IPS-15b (cell line): Measurements from ENCODE around the gene SEC14L6.
"Not testable (repeated sequence)": the region's sequence is repeated elsewhere in the genome, so short reads cannot be mapped to it uniquely, and the experiment has no call there.

ENCODE experiments used
- H3K27me3 ChIP-seq: one replicate; pipeline ENCODE4 v1.6.1; 2013; ENCODE audit warnings: low read length; ENCODE audit not compliant: control insufficient read depth, insufficient read depth
- H3K36me3 ChIP-seq: one replicate; pipeline ENCODE4 v1.6.1; 2013; ENCODE audit warnings: low read length; ENCODE audit not compliant: control insufficient read depth, insufficient read depth
- H3K4me1 ChIP-seq: one replicate; pipeline ENCODE4 v1.6.1; 2013; ENCODE audit warnings: mild to moderate bottlenecking, low read length; ENCODE audit not compliant: control insufficient read depth, insufficient read depth
- H3K4me3 ChIP-seq: one replicate; pipeline ENCODE4 v1.5.1; 2013; ENCODE audit warnings: low read depth, low read length
- H3K9ac ChIP-seq: one replicate; pipeline ENCODE4 v1.6.1; 2013; ENCODE audit warnings: low read depth, mild to moderate bottlenecking, low read length
- H3K9me3 ChIP-seq: one replicate; pipeline ENCODE4 v1.6.1; 2013; ENCODE audit warnings: mild to moderate bottlenecking, low read length; ENCODE audit not compliant: control insufficient read depth, insufficient read depth

SEC14L6 gene

DNA sequence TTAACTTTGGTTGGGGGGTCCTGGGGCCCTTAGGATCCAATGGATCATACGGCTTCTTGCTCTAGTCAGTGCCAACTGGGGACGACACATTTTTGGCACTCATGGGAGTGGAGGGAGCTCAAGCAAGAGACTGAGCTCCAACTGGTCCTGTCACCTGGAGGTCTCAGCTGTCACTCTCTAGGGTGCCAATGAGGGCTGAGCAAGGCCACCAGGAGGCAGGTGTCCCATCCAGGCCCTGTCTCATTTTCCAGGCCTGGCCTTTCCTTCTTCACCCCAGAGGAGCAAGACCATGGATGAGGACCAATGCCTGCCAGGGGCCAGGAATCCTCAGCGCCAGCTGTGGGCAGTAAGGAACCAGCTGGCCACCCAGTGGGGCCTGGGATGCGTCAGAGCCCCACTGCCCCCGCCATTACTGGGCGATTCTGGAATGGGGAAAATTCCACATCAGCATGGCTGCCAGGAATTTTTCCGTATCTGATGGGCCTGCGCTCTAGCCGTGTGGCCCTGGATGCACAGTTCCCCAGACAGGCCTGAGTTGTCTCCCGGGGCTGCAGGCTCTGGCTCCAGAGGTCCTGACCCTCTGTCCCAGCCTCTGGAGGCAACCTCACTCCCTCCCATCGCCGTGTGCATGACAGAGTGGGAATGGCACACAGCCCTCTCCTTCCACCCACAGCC lies 28.6 kb upstream of the SEC14L6 start:
- Histone ChIP-seq H3K4me3 (peak overlapping the region; percentile 52), H3K9ac (no peak overlapping the region)

DNA sequence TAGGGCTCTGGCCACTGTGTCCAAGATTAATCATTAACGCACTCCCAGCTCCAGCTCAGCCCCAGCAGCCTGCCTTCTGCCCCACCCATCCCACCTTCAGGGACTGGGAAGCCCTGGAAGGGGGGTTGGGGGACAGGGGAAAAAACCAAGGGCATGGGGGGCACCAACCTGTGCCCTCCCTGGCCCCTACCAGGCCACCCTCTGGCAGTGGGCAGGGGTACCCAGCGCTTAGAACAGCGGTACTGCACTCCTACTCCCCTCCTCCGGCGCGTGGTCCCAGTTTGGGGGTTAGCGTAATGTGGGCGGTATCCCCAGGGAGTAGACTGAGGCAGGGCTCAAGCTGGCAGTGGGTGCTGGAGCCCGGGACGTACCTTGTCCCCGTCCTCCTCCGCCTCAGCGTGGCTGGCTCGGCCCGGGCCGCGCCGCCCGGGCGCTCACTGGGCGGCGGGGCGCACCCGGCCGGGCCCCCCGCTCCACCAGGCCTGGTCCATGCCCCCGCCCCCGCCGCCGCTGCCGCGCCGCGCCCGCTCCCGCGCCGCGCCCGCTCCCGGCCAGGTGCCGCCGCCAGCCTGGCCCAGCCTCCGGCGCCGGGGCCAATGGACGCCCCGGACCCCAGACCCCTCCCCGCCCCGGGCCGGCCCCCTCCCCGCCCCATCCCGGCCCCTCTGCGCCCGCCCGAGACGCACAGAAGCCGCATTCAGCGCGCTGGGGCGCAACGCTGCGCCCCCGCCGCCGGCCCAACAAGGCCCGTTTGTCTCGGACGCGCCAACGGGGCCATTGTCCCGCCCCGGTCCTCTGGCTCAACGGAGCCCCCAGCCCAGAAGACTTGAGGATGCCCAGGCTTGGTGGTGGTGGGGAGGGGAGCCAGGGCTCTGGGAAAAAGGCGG lies 27.8 kb upstream of the SEC14L6 start, which contains the start of gene GAL3ST1:
TSS of gene GAL3ST1 (minus strand) at position 571 of the 887 bp plus-strand sequence. CDS start 17,273 bp downstream, outside the sequence.
- no peaks in the 10 kb centered on the region for H3K27me3 ChIP-seq
- peak within 1 kb of the TSS; percentile 60 for H3K4me3 ChIP-seq
- peaks cover 2% of the 10 kb centered on the region for H3K4me1 ChIP-seq
- H3K9me3 ChIP-seq, result no peaks in the 10 kb centered on the region
- peaks cover 32% of the 10 kb centered on the region for H3K36me3 ChIP-seq
- H3K9ac ChIP-seq, result no peak within 1 kb of the TSS

More for the DNA sequence above, 28.6 kb upstream of the SEC14L6 start:
- Histone ChIP-seq H3K9me3 (no peaks in the 10 kb centered on the region), H3K4me1 (peaks cover 2% of the 10 kb centered on the region), H3K36me3 (peaks cover 40% of the 10 kb centered on the region), H3K27me3 (no peaks in the 10 kb centered on the region)

DNA sequence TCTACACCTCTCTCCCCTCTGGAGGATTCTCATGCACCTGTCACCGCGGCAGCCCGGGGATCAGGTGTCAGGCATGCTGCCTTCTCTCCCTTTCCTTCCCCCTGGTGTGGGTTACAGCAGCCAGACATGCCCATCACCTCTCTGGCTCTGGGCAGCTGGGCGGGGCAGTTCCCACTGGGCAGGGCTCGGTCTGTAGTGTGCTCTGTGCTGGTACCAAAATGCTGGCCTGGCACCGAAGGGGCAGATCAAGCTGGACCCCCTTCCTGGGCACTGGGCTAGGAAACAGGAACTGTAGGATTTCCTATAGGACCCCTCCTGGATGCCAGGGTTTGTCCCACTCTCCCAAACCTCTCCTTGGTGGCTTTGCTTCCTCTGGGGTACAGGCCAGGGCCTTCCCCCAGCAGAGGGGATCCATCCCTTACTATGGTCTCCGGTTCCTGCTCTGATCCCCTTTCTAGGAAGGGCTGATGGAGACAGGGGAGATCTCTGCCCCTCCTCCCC lies 27.1 kb upstream of the SEC14L6 start:
- Histone ChIP-seq H3K4me1 (peaks cover 2% of the 10 kb centered on the region), H3K36me3 (peaks cover 25% of the 10 kb centered on the region), H3K9me3 (no peaks in the 10 kb centered on the region), H3K4me3 (peak overlapping the region; percentile 60), H3K27me3 (no peaks in the 10 kb centered on the region), H3K9ac (no peak overlapping the region)

DNA sequence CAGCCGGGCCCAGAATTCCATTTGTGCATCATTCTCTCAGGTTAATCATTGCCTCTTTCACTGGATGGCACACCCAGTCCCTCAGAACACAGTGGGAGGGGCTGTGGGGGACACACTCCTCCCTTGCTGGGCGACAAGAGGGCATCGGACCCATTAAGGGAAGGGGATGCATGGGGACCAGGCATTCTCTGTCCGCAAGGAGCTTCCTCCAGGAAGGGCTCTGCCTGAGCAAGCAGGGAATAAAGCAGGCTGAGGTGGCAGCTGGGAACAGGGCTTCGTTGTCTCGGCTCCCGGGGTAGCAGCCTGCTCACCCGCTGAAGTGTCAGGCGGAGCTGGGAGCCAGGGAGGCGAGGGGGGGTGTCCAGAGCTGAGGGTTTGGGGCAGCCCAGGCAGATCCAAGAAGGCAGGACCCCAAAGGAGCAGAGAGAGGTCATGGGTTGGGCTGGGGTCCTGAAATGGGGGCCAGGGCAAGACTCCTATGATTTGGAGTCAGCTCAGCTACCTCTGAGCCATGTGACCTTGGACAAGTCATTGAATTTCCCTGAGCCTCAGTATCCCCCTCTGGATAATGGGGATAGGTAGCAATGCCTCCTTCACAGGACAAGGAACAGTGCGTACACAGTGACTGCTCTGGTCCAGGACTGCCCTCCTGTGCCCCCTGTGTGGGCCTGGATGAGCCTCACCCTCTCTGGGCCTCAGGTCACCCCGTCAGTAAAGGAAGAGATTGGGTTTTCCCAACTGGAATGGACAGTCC lies 26.5 kb upstream of the SEC14L6 start:
- Histone ChIP-seq H3K9me3 (no peaks in the 10 kb centered on the region), H3K4me3 (no peak overlapping the region), H3K27me3 (no peaks in the 10 kb centered on the region), H3K9ac (no peak overlapping the region), H3K4me1 (peaks cover 2% of the 10 kb centered on the region), H3K36me3 (peaks cover 19% of the 10 kb centered on the region)

DNA sequence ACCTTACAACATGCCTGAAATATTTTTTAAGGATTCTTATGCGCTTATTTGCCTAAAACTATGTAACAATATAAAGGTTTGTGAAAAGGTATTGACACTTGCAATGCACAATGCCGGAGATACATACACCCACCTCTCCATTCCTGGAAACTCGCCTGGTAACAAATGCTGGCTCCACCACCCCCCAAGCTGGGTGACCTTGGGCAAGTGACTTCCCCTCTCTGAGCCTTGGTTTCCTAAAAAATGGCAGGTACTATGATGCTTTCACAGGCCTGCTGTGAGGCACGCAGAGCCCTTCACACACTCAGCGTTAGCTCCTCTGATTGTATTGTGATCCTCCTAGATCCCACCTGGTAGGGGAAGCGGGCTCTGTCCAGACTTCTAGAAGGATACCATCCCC lies 25.7 kb upstream of the SEC14L6 start:
- Histone ChIP-seq H3K9me3 (no peaks in the 10 kb centered on the region), H3K4me3 (no peak overlapping the region), H3K36me3 (peaks cover 15% of the 10 kb centered on the region), H3K9ac (no peak overlapping the region), H3K4me1 (peaks cover 2% of the 10 kb centered on the region), H3K27me3 (no peaks in the 10 kb centered on the region)

DNA sequence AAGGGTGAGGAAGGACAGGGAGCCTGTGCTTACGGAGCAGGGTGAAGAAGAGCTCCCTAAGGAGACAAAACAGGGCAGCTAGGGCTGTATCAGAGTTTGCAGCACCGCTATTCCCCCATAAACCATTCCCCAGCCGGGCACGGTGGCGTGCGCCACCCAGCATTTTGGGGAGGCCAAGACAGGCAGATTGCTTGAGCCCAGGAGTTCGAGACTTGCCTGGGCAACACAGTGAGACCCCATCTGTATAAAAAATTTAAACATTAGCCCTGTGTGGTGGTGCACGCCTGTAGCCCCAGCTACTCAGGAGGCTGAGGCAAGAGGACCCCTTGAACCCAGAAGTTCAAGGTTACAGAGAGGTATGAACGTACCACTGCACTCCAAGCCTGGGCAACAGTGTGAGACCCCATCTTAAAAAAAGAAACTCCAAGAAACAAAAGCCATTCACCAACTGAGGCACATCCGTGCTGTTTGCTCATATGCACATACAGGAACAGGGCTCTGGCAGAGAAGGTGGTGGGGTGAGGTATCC lies 23.2 kb upstream of the SEC14L6 start:
- Histone ChIP-seq H3K9ac (no peak overlapping the region), H3K9me3 (no peaks in the 10 kb centered on the region), H3K4me3 (no peak overlapping the region), H3K4me1 (no peaks in the 10 kb centered on the region), H3K36me3 (no peaks in the 10 kb centered on the region), H3K27me3 (no peaks in the 10 kb centered on the region)

DNA sequence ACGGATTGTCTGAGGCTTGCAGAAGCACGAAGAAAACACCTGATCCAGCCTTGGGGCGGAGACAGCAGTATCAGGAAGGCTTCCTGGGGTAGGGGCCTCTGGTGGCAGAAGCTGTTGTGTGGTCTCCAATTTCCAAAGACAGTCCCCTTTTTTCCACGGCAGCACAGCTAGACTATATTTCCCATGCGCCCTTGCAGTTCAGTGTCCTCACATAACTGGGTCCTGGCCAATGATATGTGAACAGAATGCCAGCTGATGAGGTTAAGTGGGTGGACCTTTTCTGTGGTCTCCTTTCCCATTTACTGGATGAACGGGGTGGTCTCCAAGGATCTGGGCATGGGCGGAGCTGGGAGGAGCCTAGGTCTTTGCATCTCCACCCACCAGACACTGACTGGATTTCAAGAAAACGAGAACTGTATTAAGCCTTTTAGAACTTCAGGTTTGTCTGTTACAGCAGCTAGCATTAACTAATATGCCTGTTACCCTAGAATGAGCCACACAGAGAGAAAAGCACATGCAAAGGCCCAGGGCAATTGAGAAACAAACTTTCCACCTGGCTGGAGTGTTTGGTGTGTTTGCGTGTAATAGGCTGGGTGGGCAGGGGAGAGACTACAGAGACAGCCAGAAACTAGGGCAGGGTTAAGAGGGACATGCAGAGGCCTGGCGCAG lies 21.7 kb upstream of the SEC14L6 start:
- H3K9me3 ChIP-seq, result no peaks in the 10 kb centered on the region
- no peaks in the 10 kb centered on the region for H3K4me1 ChIP-seq

DNA sequence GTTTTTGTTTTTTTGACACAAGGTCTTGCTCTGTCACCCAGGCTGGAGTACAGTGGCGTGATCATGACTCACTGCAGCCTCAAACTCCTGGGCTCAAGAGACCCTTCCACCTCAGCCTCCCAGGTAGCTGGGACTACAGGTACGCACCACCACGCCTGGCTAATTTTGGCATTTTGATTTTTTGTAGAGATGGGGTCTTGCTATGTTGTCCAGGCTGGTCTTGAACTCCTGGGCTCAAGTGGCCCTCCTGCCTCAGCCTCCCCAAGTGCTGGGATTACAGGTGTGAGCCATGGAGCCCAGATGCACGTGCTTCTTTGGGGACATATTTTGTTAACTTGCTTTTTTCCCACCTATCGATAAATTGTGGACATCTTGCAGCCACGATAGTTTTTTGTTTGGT lies 20.7 kb upstream of the SEC14L6 start:
- H3K4me3 ChIP-seq, H3K4me1 ChIP-seq, H3K9ac ChIP-seq, H3K27me3 ChIP-seq, H3K9me3 ChIP-seq, H3K36me3 ChIP-seq: not testable (repeated sequence)

More for the DNA sequence above, 21.7 kb upstream of the SEC14L6 start:
- Histone ChIP-seq H3K36me3 (no peaks in the 10 kb centered on the region), H3K27me3 (no peaks in the 10 kb centered on the region), H3K4me3 (no peak overlapping the region), H3K9ac (no peak overlapping the region)

DNA sequence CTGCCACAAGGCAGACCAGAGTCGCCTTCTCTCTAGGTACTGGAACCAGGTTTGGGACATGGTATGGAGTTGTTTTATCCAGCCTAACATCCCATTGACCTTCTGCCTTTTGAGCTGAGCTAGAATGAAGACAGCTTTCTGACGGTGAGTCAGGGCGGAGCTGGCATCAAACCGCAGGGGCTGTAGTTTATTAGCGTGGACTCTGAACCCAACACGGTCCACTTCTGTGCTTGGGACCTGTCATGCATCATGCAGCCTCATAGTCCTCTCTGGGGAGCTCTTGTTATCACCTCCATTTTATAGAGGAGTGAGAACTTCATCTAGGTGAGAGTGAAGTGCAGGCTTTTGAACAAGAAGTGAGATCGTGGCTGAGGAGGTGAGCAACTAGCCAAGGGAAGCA lies 19.6 kb upstream of the SEC14L6 start:
- Histone ChIP-seq H3K4me3 (no peak overlapping the region), H3K27me3 (no peaks in the 10 kb centered on the region), H3K9me3 (no peaks in the 10 kb centered on the region)

DNA sequence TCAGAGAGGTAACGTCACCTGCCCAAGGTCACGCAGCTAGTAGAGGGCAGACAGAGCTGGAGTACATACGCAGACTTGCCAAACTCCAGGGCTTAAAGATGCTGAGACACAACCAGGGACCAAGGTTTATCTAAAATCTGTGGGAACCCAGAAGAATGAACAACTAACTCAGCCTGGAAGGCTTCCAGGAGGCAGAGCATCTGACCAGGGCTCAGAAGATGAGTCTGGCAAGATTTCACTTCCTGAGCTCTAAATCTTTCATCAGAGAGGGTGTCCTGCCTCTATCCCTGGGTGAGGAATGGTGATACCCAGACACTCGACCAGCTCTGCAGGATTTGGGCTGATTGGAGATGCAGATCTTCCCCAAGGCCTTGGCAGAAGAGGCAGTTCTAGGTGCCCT lies 18.8 kb upstream of the SEC14L6 start:
- Histone ChIP-seq H3K4me1 (no peaks in the 10 kb centered on the region), H3K36me3 (no peaks in the 10 kb centered on the region), H3K27me3 (no peaks in the 10 kb centered on the region), H3K9ac (no peak overlapping the region), H3K4me3 (no peak overlapping the region), H3K9me3 (no peaks in the 10 kb centered on the region)

More for the DNA sequence above, 19.6 kb upstream of the SEC14L6 start:
- Histone ChIP-seq H3K9ac (no peak overlapping the region), H3K36me3 (no peaks in the 10 kb centered on the region), H3K4me1 (no peaks in the 10 kb centered on the region)

DNA sequence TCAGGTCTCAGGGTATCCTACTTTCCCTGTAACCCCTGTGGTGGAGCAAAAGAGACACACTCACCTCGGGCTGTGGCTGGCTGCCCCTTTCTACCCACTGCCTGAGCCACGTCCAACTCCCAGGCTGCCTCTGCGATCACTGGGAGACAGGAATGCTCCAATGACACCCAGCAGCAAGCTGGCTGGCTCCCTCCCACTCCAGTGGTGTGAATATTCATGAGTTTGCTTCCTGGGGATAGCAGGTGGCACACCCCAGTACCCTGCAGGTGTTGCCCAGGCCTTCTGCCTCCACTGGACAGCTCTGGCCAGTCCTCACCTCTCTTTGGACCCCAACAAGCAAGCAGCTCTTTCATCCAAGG lies 18.2 kb upstream of the SEC14L6 start:
- H3K4me1 ChIP-seq, result no peaks in the 10 kb centered on the region
- no peaks in the 10 kb centered on the region for H3K36me3 ChIP-seq
- no peaks in the 10 kb centered on the region for H3K27me3 ChIP-seq
- H3K9ac ChIP-seq, result no peak overlapping the region
- no peak overlapping the region for H3K4me3 ChIP-seq
- H3K9me3 ChIP-seq, result no peaks in the 10 kb centered on the region
